ENCODE results near the gene P2RX1. TPM values are rescaled to one million over a fixed set of nuclear protein-coding genes. Genes with fewer than 3 reads are reported as not detected.

The P2RX1 gene
- total and polyA plus RNA-seq, 8 donors: 1.7 to 12.1 (median 2.3) TPM

DNA sequence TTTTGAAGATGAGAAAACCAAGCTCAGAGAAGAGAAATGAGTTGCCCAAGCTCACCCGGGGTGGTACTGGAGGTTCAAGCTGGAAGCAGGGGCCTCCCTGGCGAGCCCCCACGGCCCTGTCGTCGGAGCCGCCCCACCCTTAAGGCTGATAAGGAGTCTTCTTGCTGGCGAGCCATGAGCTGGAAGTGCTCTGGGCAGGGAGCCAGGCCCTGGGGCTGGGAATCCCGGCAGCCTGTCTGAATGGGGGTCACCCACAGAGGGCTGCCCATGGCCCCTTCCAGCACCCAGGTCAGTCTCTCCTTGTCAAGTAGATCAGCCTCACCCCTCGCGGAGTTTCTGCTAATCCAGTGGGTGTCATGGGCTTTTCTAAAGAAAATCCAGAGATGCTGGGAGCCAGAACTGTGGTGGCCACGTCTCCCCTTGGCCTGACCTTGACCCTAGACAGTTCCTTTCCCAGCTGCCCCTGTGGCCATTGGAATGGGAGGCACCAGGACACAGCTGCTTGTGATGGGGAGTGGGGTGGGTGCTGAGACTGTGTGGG lies 1.2 kb upstream of the P2RX1 start:
- Histone ChIP-seq H3K9me3 (no peaks in the 10 kb centered on the region), H3K4me3 (peak overlapping the region in 1 of 2 donors; percentile 37), H3K4me1 (peaks cover 9 to 46% of the 10 kb centered on the region in 2 donors), H3K27me3 (no peaks in the 10 kb centered on the region), H3K36me3 (no peaks in the 10 kb centered on the region), H3K27ac (peak overlapping the region; percentile 39 to 91)
- TF ChIP-seq, protein P1, sequence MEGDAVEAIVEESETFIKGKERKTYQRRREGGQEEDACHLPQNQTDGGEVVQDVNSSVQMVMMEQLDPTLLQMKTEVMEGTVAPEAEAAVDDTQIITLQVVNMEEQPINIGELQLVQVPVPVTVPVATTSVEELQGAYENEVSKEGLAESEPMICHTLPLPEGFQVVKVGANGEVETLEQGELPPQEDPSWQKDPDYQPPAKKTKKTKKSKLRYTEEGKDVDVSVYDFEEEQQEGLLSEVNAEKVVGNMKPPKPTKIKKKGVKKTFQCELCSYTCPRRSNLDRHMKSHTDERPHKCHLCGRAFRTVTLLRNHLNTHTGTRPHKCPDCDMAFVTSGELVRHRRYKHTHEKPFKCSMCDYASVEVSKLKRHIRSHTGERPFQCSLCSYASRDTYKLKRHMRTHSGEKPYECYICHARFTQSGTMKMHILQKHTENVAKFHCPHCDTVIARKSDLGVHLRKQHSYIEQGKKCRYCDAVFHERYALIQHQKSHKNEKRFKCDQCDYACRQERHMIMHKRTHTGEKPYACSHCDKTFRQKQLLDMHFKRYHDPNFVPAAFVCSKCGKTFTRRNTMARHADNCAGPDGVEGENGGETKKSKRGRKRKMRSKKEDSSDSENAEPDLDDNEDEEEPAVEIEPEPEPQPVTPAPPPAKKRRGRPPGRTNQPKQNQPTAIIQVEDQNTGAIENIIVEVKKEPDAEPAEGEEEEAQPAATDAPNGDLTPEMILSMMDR (IDR thresholded peaks at IDR 0.05): no peak
- DNase-seq (peak in 2 of 4 donors; percentile 80 to 86), ATAC-seq (no peak)
- intact Hi-C loops (cut with DNase I): loop anchor here in 1 of 2 donors (10.0 kb wide), 1 partner anchor 87 kb away; no protein-coding TSS in a partner anchor

DNA sequence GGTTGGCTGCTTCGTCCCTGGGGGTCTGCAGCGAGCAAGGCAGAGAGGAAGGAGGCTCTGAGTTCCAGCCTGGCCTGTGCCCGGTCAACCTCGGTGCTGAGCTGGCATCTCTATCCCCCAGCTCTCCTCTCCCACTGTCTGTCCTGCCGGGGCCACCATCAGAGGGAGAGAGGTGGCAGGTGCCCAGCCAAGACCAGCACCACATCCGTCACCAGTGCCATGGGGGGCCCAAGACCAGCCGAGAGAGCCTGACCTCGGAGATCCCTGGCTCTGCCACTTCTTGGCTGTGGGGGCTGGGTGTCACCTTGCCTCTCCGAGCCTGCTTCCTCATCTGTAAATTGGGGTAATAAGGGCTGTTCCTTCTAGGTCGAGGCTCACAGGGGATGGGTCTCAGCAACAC lies 560 bp upstream of the P2RX1 start:
- intact Hi-C loops (cut with DNase I): loop anchor here in 1 of 2 donors (10.0 kb wide), 1 partner anchor 88 kb away; no protein-coding TSS in a partner anchor
- Histone ChIP-seq H3K36me3 (no peaks in the 10 kb centered on the region), H3K4me1 (peaks cover 9 to 53% of the 10 kb centered on the region in 2 donors), H3K4me3 (peak overlapping the region in 1 of 2 donors; percentile 37), H3K9me3 (no peaks in the 10 kb centered on the region), H3K27me3 (no peaks in the 10 kb centered on the region), H3K27ac (peak overlapping the region; percentile 39 to 91)
- TF ChIP-seq, protein P1 (IDR thresholded peaks at IDR 0.05): no peak
- ATAC-seq (peak; percentile 2), DNase-seq (no peak)

DNA sequence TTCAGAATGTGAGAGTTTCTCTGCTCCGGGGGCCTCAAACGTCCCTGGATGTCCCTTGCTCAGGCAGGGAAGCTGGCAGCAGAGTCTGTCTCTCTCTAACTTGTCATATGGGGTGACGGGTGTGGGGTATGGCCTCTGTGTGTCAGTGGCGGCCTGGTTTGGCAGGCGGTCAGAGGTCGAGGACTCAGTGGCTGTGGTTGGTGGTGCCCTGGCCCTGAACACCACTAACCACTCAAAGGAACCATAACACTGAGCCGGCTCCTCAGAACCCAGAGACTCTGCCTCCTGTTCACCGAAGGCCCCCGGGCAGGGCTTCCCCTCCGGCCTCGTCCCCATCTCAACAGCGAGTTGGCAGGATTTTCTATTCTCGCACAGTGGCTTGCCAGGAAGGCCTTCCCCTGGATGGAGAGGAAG lies 677 bp downstream of the P2RX1 start:
- TF ChIP-seq, protein P1 (IDR thresholded peaks at IDR 0.05): no peak
- intact Hi-C loops (cut with DNase I): loop anchor here in 1 of 2 donors (10.0 kb wide), 1 partner anchor 89 kb away; no protein-coding TSS in a partner anchor
- Histone ChIP-seq H3K27ac (peak overlapping the region in 1 of 2 donors; percentile 91), H3K4me3 (peak overlapping the region in 1 of 2 donors; percentile 37), H3K9me3 (no peaks in the 10 kb centered on the region), H3K27me3 (no peaks in the 10 kb centered on the region), H3K4me1 (peaks cover 9 to 62% of the 10 kb centered on the region in 2 donors), H3K36me3 (no peaks in the 10 kb centered on the region)
- DNase-seq (no peak), ATAC-seq (no peak)

DNA sequence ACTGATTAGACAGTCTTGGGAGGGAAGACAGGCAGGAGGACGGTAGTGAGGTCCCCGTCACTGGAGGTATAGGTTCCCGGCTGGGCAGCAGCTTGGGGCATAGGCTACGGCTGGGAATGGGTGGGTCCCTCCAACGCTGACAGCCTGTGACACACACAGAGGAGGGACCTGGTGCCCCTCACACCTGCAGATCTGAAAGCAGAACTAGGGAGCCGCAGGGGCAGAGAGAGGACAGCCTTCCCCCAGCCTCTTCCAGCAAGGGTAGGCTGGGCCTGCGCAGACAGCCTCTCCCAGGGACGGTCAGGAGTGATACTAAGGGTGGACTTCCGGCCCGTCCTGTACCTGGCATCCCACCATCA lies 2.0 kb downstream of the P2RX1 start:
- H3K27me3 ChIP-seq: no peaks in the 10 kb centered on the region
- ATAC-seq (peak; percentile 5), DNase-seq (peak in 1 of 4 donors; percentile 47)
- no peaks in the 10 kb centered on the region for H3K36me3 ChIP-seq
- H3K27ac ChIP-seq: peak overlapping the region in 1 of 2 donors; percentile 91
- peaks cover 9 to 62% of the 10 kb centered on the region in 2 donors for H3K4me1 ChIP-seq
- intact Hi-C loops (cut with DNase I): loop anchor here in 1 of 2 donors (10.0 kb wide), 1 partner anchor 91 kb away; no protein-coding TSS in a partner anchor
- H3K9me3 ChIP-seq: no peaks in the 10 kb centered on the region
- TF ChIP-seq, protein P1 (IDR thresholded peaks at IDR 0.05): no peak
- peak overlapping the region in 1 of 2 donors; percentile 37 for H3K4me3 ChIP-seq

DNA sequence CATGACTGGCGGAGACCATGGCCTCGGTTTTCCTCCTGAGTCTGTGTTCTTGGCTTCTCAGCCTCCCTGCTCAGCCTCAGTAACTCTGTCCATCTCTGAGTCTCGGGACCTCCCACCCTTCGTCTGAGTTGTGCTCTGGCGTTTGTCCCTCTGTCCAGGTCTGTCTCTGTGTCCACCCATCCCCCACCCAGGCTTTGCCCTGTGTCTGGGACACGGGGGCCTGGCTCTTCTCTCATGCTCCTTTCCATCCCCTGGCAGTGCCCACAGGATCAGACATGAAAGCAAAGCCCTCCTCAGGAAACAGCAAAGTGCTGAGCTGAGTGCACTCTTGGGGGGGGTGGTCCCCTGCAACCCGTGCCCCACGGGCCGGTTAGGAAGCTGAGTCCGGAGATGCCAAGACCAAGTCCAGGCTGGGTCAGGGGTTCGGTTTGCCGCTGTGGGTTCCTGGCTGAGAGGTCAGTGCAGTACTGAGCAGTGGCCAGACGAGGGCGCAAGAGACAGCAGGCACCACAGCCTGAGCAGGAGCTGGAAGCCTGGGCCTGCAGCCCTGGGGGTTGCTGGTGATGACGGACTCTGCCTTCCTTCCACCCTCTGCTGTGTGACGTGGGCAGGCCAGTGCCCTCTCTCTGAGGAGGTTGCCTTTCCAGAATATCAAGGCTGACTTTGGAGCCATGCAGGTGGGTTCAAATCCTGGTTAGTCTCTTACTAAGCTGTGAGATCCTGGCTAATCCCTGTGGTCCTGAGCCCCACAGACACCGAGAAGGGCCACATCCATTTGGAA lies 2.5 kb downstream of the P2RX1 start:
- Histone ChIP-seq H3K4me3 (peak overlapping the region in 1 of 2 donors; percentile 37), H3K4me1 (peaks cover 9 to 62% of the 10 kb centered on the region in 2 donors), H3K27me3 (no peaks in the 10 kb centered on the region), H3K36me3 (no peaks in the 10 kb centered on the region), H3K9me3 (no peaks in the 10 kb centered on the region), H3K27ac (peak overlapping the region in 1 of 2 donors; percentile 91)
- DNase-seq (peak; percentile 57 to 96 (median 81)), ATAC-seq (peak; percentile 87)
- intact Hi-C loops (cut with DNase I): loop anchor here in 1 of 2 donors (10.0 kb wide), 1 partner anchor 91 kb away; no protein-coding TSS in a partner anchor
- TF ChIP-seq, protein P1 (IDR thresholded peaks at IDR 0.05): peak; percentile 97

All from left lung (tissue), 10 donors.